Neutrophil (primary cell): ENCODE measurements around the gene RPN2.

Experiments
- H3K27ac ChIP-seq: fragments of 200-600 bp; sonication (generic); 2 replicates; pipeline ENCODE4 v1.5.1; 2016; ENCODE audit warnings: mild to moderate bottlenecking, moderate library complexity
- H3K27me3 ChIP-seq: fragments of 200-600 bp; sonication (generic); 2 replicates; pipeline ENCODE4 v1.6.0; 2016; ENCODE audit warnings: mild to moderate bottlenecking
- H3K36me3 ChIP-seq: fragments of 200-600 bp; sonication (generic); 2 replicates; pipeline ENCODE4 v1.5.1; 2017
- H3K4me1 ChIP-seq, 2 experiments: fragments of 200-600 bp in 1 of 2; sonication (generic) in 1 of 2; 1 replicate in 1 of 2; 2 replicates in 1 of 2; pipeline versions ENCODE4 v1.5.1 to v1.6.1; 2013 to 2016; ENCODE audit warnings: low read depth in 1 of 2, low read length in 1 of 2, mild to moderate bottlenecking in 1 of 2, moderate library complexity in 1 of 2; ENCODE audit not compliant: control insufficient read depth in 1 of 2, insufficient read depth in 1 of 2
- H3K4me3 ChIP-seq, 2 experiments: fragments of 200-600 bp in 1 of 2; sonication (generic) in 1 of 2; 1 replicate in 1 of 2; 2 replicates in 1 of 2; pipeline ENCODE4 v1.5.1; 2013 to 2016; ENCODE audit warnings: low read depth in 1 of 2, low read length in 1 of 2, mild to moderate bottlenecking in 1 of 2, moderate library complexity in 1 of 2
- H3K9me3 ChIP-seq: fragments of 200-600 bp; sonication (generic); 2 replicates; pipeline ENCODE4 v1.5.1; 2016
- TF ChIP-seq, protein P1 (sequence below): fragments of 200-600 bp; sonication (generic); IDR thresholded peaks from 2 replicates; pipeline ENCODE4 v1.5.1; 2016; ENCODE audit warnings: antibody characterized with exemption

Gene RPN2

DNA sequence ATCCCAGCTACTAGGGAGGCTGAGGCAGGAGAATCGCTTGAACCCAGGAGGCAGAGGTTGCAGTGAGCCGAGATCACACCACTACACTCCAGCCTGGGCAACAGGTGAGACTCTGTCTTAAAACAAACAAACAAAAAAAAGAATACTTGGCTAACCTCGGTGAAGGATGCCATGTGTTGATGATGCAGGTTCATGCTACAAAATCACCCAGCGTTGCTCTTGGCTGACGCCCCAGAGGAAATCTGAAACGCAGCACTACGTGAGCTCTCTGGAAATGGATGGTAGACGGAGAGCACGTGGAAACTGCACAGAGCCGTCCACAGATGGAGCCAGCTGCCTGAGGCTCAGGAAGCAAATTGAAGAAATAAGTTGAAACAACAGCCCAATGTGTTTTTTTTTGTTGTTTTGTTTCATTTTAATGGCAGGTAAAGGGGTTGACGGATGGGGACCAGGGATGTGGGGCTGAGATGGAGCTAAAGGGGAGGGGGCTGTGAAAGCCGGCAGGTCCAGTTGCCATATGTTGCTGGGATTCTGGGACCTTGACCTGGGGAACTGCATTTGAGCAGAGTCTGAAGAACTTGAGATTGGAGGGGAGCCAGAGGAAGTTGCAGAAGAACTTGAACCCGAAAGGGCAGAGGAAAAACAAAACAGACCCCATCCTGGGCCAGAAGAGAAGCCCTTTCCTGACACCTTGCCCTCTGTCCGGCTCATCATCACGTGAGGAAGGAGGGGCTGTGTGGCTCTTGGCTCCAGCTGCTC lies 97.5 kb downstream of the RPN2 start:
- TF ChIP-seq, protein P1, sequence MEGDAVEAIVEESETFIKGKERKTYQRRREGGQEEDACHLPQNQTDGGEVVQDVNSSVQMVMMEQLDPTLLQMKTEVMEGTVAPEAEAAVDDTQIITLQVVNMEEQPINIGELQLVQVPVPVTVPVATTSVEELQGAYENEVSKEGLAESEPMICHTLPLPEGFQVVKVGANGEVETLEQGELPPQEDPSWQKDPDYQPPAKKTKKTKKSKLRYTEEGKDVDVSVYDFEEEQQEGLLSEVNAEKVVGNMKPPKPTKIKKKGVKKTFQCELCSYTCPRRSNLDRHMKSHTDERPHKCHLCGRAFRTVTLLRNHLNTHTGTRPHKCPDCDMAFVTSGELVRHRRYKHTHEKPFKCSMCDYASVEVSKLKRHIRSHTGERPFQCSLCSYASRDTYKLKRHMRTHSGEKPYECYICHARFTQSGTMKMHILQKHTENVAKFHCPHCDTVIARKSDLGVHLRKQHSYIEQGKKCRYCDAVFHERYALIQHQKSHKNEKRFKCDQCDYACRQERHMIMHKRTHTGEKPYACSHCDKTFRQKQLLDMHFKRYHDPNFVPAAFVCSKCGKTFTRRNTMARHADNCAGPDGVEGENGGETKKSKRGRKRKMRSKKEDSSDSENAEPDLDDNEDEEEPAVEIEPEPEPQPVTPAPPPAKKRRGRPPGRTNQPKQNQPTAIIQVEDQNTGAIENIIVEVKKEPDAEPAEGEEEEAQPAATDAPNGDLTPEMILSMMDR = no peak
- no peaks in the 10 kb centered on the region for H3K9me3 ChIP-seq

DNA sequence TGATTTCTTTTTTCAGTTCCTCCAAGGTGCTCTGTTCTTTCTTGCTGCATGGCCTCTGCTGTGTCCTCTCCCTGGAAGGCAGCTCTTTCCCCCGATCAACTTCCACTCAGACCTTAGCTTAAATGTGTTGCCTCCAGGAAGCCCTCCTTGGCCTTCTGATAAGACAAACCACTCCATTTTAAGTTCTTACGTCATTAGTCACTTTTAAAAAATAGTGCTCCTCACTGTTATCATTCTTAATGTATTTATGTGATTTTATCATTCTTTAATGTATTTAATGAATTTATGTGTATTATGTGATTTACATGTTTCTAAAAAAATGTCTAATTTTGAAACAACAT lies 98.1 kb downstream of the RPN2 start:
- no peak overlapping the region for H3K4me3 ChIP-seq
- H3K27ac ChIP-seq = no peak overlapping the region
- no peaks in the 10 kb centered on the region for H3K27me3 ChIP-seq
- H3K36me3 ChIP-seq = no peaks in the 10 kb centered on the region
- H3K9me3 ChIP-seq = no peaks in the 10 kb centered on the region
- H3K4me1 ChIP-seq = peaks cover 10 to 11% of the 10 kb centered on the region in 2 experiments
- TF ChIP-seq, protein P1 = no peak

More for the DNA sequence above, 97.5 kb downstream of the RPN2 start:
- Histone ChIP-seq H3K36me3 (no peaks in the 10 kb centered on the region), H3K27ac (peak overlapping the region; percentile 3), H3K4me3 (no peak overlapping the region), H3K4me1 (peaks cover 10 to 11% of the 10 kb centered on the region in 2 experiments), H3K27me3 (no peaks in the 10 kb centered on the region)

DNA sequence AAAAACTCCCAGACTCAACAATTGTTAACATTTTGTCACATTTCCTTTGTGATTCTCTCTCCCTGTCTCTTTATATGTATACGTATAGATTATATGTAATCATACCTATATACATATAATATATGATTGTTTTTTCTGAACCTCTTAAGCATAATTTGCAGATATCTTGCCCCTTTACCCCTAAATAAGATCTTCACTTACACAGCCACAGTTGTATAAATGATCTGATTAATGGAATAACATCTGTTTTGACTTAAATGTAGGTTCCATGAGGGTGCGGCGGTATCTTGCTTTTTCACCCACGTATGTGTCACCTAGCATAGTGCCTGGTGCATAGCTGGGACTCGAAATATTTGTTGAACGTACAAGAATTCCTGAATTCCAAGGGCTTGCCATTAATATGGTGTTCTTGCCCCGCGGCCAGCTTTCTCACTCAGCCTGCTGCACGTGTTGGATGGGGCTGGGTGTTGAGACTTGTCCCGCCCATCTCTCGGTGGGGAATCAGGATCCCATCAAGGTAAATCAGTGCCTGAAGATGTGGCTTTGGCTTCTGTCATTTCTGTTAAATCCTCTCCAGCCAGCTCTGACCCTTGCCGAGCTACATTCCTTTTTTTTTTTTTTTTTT lies 99.9 kb downstream of the RPN2 start:
- no peaks in the 10 kb centered on the region for H3K27me3 ChIP-seq
- H3K36me3 ChIP-seq = no peaks in the 10 kb centered on the region
- H3K27ac ChIP-seq = no peak overlapping the region
- no peak overlapping the region for H3K4me3 ChIP-seq
- peaks cover 10 to 11% of the 10 kb centered on the region in 2 experiments for H3K4me1 ChIP-seq
- TF ChIP-seq, protein P1 = no peak
- no peaks in the 10 kb centered on the region for H3K9me3 ChIP-seq

DNA sequence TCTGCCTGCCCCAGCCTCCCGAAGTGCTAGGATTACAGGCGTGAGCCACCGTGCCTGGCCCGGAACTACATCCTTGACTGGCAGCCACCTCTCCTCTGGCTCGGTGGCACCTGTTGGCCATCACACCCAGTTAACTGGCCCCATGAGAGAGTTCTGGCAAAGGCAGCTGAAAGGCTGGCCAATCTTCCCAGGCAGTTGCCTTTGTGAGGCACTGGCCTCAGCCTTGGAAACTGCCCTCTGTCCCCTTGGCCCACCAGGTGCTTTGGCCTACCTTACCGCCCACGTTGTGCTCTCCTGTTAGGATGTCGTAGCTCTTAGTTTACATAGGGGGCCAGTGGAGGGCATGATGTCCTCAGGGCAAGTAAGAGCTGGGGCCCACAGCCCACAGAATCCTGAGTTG lies 100.7 kb downstream of the RPN2 start:
- no peak overlapping the region for H3K4me3 ChIP-seq
- no peaks in the 10 kb centered on the region for H3K36me3 ChIP-seq
- peaks cover 10 to 11% of the 10 kb centered on the region in 2 experiments for H3K4me1 ChIP-seq
- H3K27ac ChIP-seq = no peak overlapping the region
- TF ChIP-seq, protein P1 = no peak
- no peaks in the 10 kb centered on the region for H3K27me3 ChIP-seq
- no peaks in the 10 kb centered on the region for H3K9me3 ChIP-seq

DNA sequence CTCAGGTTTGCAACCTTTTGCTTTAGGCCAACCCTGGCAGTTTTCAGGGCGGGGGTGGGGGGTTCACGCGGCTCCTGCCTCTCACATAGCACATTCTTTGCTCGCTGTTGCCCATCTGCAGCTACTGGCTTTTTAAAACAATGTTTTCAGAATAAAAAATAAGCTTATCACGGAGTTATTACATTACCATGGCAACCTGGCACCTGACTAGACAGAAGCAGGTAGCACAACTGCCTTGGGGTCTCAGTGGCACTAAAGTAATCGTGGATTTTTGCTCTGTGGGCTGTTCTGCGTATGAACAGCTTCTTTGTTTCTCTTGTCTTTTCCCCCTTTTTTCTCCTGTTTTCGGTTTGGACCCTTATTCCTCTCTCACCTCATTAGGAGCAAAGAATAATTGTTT lies 101.3 kb downstream of the RPN2 start:
- Histone ChIP-seq H3K4me3 (no peak overlapping the region), H3K4me1 (peaks cover 7% of the 10 kb centered on the region in 2 experiments), H3K27ac (no peak overlapping the region), H3K27me3 (no peaks in the 10 kb centered on the region), H3K36me3 (no peaks in the 10 kb centered on the region), H3K9me3 (no peaks in the 10 kb centered on the region)
- TF ChIP-seq, protein P1 = no peak
